Endothelial cell of umbilical vein (primary cell): ENCODE results near the gene KCNH1. TPM values are rescaled to one million over a fixed set of nuclear protein-coding genes. Genes with fewer than 3 reads are reported as not detected.

ENCODE experiments used
- BruUV-seq: library from RNA; stranded (reverse); fragments of 400-500 nt; replicated peaks from 2 replicates; lab custom pipeline; 2021; lab: Mats Ljungman, UMichigan
- CTCF ChIA-PET: fragments of 300-600, 350-600 bp; sonication (Branson Sonifier 250); formaldehyde crosslinking; loops from one replicate; lab custom pipeline; 2021; ENCODE audit warnings: antibody characterized with exemption, inconsistent platforms; lab: Charles Lee
- POLR2A ChIA-PET: fragments of 300-600, 350-600 bp; sonication (Branson Sonifier 250); formaldehyde crosslinking; loops from one replicate; lab custom pipeline; 2021; ENCODE audit warnings: antibody characterized with exemption, inconsistent platforms; lab: Charles Lee
- DNase-seq: peaks from one replicate; pipeline ENCODE4 v3.0.0-alpha.2; 2011; ENCODE audit warnings: low read depth, low spot score
- FAIRE-seq: peaks from 2 replicates; lab custom pipeline; 2011; peaks lifted over from hg19 to GRCh38; lab: Jason Lieb, UNC
- H2AFZ ChIP-seq: 2 replicates; pipeline ENCODE4 v1.6.0; 2012; ENCODE audit warnings: low read depth, low read length, control low read depth, inconsistent platforms
- H3K27ac ChIP-seq: 2 replicates; pipeline ENCODE4 v1.5.1; 2011; ENCODE audit warnings: low read depth, mild to moderate bottlenecking, control low read depth, low read length, moderate library complexity; ENCODE audit not compliant: insufficient read depth
- H3K27me3 ChIP-seq, 2 experiments: 2 replicates each; pipeline versions ENCODE4 v1.6.0 to v1.6.1; 2011; ENCODE audit warnings: low read length in 2 of 2, mixed read lengths in 1 of 2; ENCODE audit not compliant: control insufficient read depth in 2 of 2, insufficient read depth in 2 of 2
- H3K36me3 ChIP-seq, 2 experiments: 2 replicates in 1 of 2; 3 replicates in 1 of 2; pipeline ENCODE4 v1.5.1; 2011; ENCODE audit warnings: low read length in 2 of 2, mild to moderate bottlenecking in 1 of 2, moderate library complexity in 1 of 2; ENCODE audit not compliant: control insufficient read depth in 2 of 2, insufficient read depth in 2 of 2; ENCODE audit errors: extremely low read depth in 1 of 2
- H3K4me1 ChIP-seq: 3 replicates; pipeline ENCODE4 v1.5.1; 2011; ENCODE audit warnings: mild to moderate bottlenecking, low read length; ENCODE audit not compliant: control insufficient read depth, insufficient read depth; ENCODE audit errors: extremely low read depth
- H3K4me2 ChIP-seq: 2 replicates; pipeline ENCODE4 v1.6.1; 2011; ENCODE audit warnings: low read length, control low read depth, mixed read lengths; ENCODE audit not compliant: insufficient read depth
- H3K4me3 ChIP-seq, 3 experiments: fragments of 200-600 bp in 1 of 3; sonication (generic), shearing (Covaris generic) in 1 of 3; replicated peaks in 1 of 3; 2 replicates each; pipeline ENCODE4 v1.5.1; 2011 to 2016; ENCODE audit warnings: control low read depth in 3 of 3, low read length in 3 of 3, mild to moderate bottlenecking in 2 of 3, inconsistent platforms in 1 of 3, low read depth in 1 of 3, moderate library complexity in 1 of 3; ENCODE audit not compliant: insufficient read depth in 1 of 3
- H3K79me2 ChIP-seq: 2 replicates; pipeline ENCODE4 v1.6.0; 2012; ENCODE audit warnings: low read length, inconsistent platforms; ENCODE audit not compliant: control insufficient read depth, insufficient read depth
- H3K9ac ChIP-seq: replicated peaks from 2 replicates; pipeline ENCODE3; 2011; ENCODE audit warnings: low read length, control low read depth; ENCODE audit not compliant: insufficient read depth; ENCODE audit errors: extremely low read depth
- H3K9me1 ChIP-seq: replicated peaks from 3 replicates; pipeline ENCODE4 v1.6.0; 2011; ENCODE audit warnings: mild to moderate bottlenecking, low read length; ENCODE audit not compliant: control insufficient read depth, insufficient read depth; ENCODE audit errors: extremely low read depth
- H3K9me3 ChIP-seq: replicated peaks from 2 replicates; pipeline ENCODE4 v1.5.1; 2012; ENCODE audit warnings: low read length, inconsistent platforms; ENCODE audit not compliant: control insufficient read depth, insufficient read depth
- H4K20me1 ChIP-seq: replicated peaks from 2 replicates; pipeline ENCODE3; 2011; ENCODE audit warnings: mild to moderate bottlenecking, low read length; ENCODE audit not compliant: control insufficient read depth, insufficient read depth; ENCODE audit errors: extremely low read depth
- CTCF ChIP-seq, 2 donors: IDR thresholded peaks; 1 replicate in 1 of 2; 2 replicates in 1 of 2; pipeline ENCODE4 v1.5.1; 2011; ENCODE audit warnings: low read length in 2 of 2, mild to moderate bottlenecking in 2 of 2, moderate library complexity in 2 of 2, control low read depth in 1 of 2, inconsistent platforms in 1 of 2, low read depth in 1 of 2; ENCODE audit not compliant: insufficient read depth in 1 of 2; ENCODE audit errors: extremely low read depth in 1 of 2
- EZH2 ChIP-seq: IDR thresholded peaks from 2 replicates; pipeline ENCODE4 v1.6.1; 2012; ENCODE audit warnings: borderline replicate concordance, low read depth, mild to moderate bottlenecking, moderate library complexity, low read length, inconsistent platforms; ENCODE audit not compliant: severe bottlenecking
- FOS ChIP-seq: IDR thresholded peaks from 2 replicates; pipeline ENCODE4 v1.6.1; 2011; ENCODE audit warnings: mild to moderate bottlenecking, low read length, moderate library complexity, borderline replicate concordance; ENCODE audit not compliant: insufficient read depth
- GATA2 ChIP-seq: IDR thresholded peaks from 2 replicates; pipeline ENCODE4 v1.7.0; 2011; ENCODE audit warnings: low read depth, mild to moderate bottlenecking, moderate library complexity, mixed read lengths, low read length; ENCODE audit not compliant: insufficient read length, insufficient read depth
- JUN ChIP-seq: IDR thresholded peaks from 2 replicates; pipeline ENCODE4 v1.6.1; 2011; ENCODE audit warnings: borderline replicate concordance, low read depth; ENCODE audit not compliant: insufficient read length, insufficient read depth
- MAX ChIP-seq: IDR thresholded peaks from 2 replicates; pipeline ENCODE4 v1.6.1; 2011; ENCODE audit not compliant: insufficient read depth, insufficient read length
- MYC ChIP-seq: IDR thresholded peaks from one replicate; pipeline ENCODE4 v1.6.1; 2011; ENCODE audit warnings: mild to moderate bottlenecking, low read depth, low read length
- POLR2A ChIP-seq: IDR thresholded peaks from 2 replicates; pipeline ENCODE4 v1.6.1; 2012; ENCODE audit warnings: low read depth, mild to moderate bottlenecking, control low read depth, low read length
- POLR2AphosphoS5 ChIP-seq: IDR thresholded peaks from 2 replicates; pipeline ENCODE4 v1.6.1; 2012; ENCODE audit warnings: low read depth, mild to moderate bottlenecking, control low read depth, low read length, moderate library complexity; ENCODE audit not compliant: insufficient read depth
- dilution Hi-C: fragments of 300-500 bp; cut with MboI; formaldehyde crosslinking; loops from one replicate; pipeline ENCODE4 v1.15.0; 2019; ENCODE audit warnings: low sequenced_read_pairs; ENCODE audit not compliant: extremely low pct_ligation_motif_present
- intact Hi-C: fragments of 100-400 bp; cut with micrococcal nuclease; formaldehyde crosslinking; loops from one replicate; pipeline ENCODE4 v1.10.0; 2022
- polyA plus RNA-seq, 4 experiments: library from polyadenylated mRNA; depleted of rRNA in 3 of 4; stranded (reverse) in 3 of 4; unstranded in 1 of 4; fragments of >200 nt; gene quantifications; 2 replicates each; pipeline versions ENCODE4 v1.2.1 to v1.2.3, GENCODE V29; 2011 to 2012; ENCODE audit warnings: missing spikeins in 1 of 4
- total RNA-seq: library from RNA; stranded (reverse); gene quantifications from 2 replicates; pipeline ENCODE4 v1.2.3, GENCODE V29; 2021

The KCNH1 gene
- total and polyA plus RNA-seq, 2 donors (not counting 3 experiments of a cell fraction or from before 2014, with no cell fraction given) = not detected

GRCh38 chr1:210980082-210980481 lies 153.9 kb downstream of the KCNH1 start:
- Histone ChIP-seq H3K27me3 (no peaks in the 10 kb centered on the region), H2AFZ (no peak overlapping the region), H3K9ac (no peak overlapping the region), H3K4me2 (no peak overlapping the region), H3K27ac (no peak overlapping the region), H3K9me3 (peaks cover 2% of the 10 kb centered on the region), H4K20me1 (no peaks in the 10 kb centered on the region), H3K4me1 (no peaks in the 10 kb centered on the region), H3K4me3 (no peak overlapping the region), H3K79me2 (no peaks in the 10 kb centered on the region), H3K36me3 (no peaks in the 10 kb centered on the region), H3K9me1 (no peaks in the 10 kb centered on the region)
- intact Hi-C loops = no loop called here
- FAIRE-seq = no peak
- no peak for TF ChIP-seq JUN
- no peak for TF ChIP-seq EZH2
- TF ChIP-seq FOS = no peak
- TF ChIP-seq MYC = no peak
- TF ChIP-seq CTCF (IDR thresholded peaks at IDR 0.05; ENCODE audit: extremely low read depth in 1 of 2, insufficient read depth in 1 of 2, low read depth in 1 of 2, low read length in 2 of 2) = no peak
- no peak for TF ChIP-seq MAX
- no peak for TF ChIP-seq POLR2AphosphoS5
- TF ChIP-seq POLR2A = no peak
- no peak for TF ChIP-seq GATA2
- no TSS peak for BruUV-seq
- dilution Hi-C loops = no loop called here
- POLR2A ChIA-PET = no interaction called here
- DNase-seq = no peak
- CTCF ChIA-PET = no interaction called here
